OCI-LY7 (cell line): ENCODE results near the gene FSD2. TPM values are rescaled to one million over a fixed set of nuclear protein-coding genes. Genes with fewer than 3 reads are reported as not detected.
A peak's percentile ranks its signal among the peaks of the same experiment; 100 is the strongest.

Experiments
- BruUV-seq: library from RNA; stranded (reverse); fragments of 400-500 nt; replicated peaks from 2 replicates; lab custom pipeline; 2021; lab: Mats Ljungman, UMichigan
- CTCF ChIA-PET: fragments of 300-600 bp; sonication (Branson Sonifier 250); formaldehyde crosslinking; loops from one replicate; lab custom pipeline; 2022; ENCODE audit warnings: antibody characterized with exemption; ENCODE audit not compliant: unreplicated experiment; lab: Charles Lee
- POLR2A ChIA-PET: fragments of 300-600 bp; sonication (Branson Sonifier 250); formaldehyde crosslinking; loops from one replicate; lab custom pipeline; 2022; ENCODE audit warnings: antibody characterized with exemption; lab: Charles Lee
- DNase-seq: peaks from one replicate; pipeline ENCODE4 v3.0.0-alpha.2; 2015; ENCODE audit warnings: low spot score
- H2AFZ ChIP-seq: fragments of 200-600 bp; sonication (generic), shearing (Covaris generic); 2 replicates; pipeline ENCODE4 v1.6.1; 2014; ENCODE audit warnings: mild to moderate bottlenecking, antibody characterized with exemption, low read length, moderate library complexity
- H3K27ac ChIP-seq: fragments of 200-600 bp; sonication (generic); 2 replicates; pipeline ENCODE4 v1.5.1; 2014; ENCODE audit warnings: mixed run types, low read depth, mild to moderate bottlenecking, moderate library complexity, low read length, inconsistent platforms; ENCODE audit not compliant: poor library complexity, severe bottlenecking
- H3K36me3 ChIP-seq: fragments of 200-600 bp; sonication (generic); 2 replicates; pipeline ENCODE4 v1.6.1; 2014; ENCODE audit warnings: mild to moderate bottlenecking, antibody characterized with exemption, low read length, moderate library complexity, mixed read lengths; ENCODE audit not compliant: insufficient read depth
- H3K4me1 ChIP-seq: fragments of 200-600 bp; sonication (generic); 2 replicates; pipeline ENCODE4 v1.5.1; 2014; ENCODE audit warnings: mild to moderate bottlenecking, low read length; ENCODE audit not compliant: insufficient read depth, poor library complexity, severe bottlenecking
- H3K4me2 ChIP-seq: fragments of 200-600 bp; sonication (generic); 2 replicates; pipeline ENCODE4 v1.6.1; 2014; ENCODE audit warnings: mild to moderate bottlenecking, low read length
- H3K4me3 ChIP-seq: fragments of 200-600 bp; sonication (generic); 2 replicates; pipeline ENCODE4 v1.5.1; 2014; ENCODE audit warnings: mild to moderate bottlenecking, low read depth, low read length; ENCODE audit not compliant: poor library complexity, severe bottlenecking
- H3K79me2 ChIP-seq: fragments of 200-600 bp; sonication (generic); 2 replicates; pipeline ENCODE4 v1.6.1; 2016; ENCODE audit warnings: low read depth, mild to moderate bottlenecking, low read length, moderate library complexity, mixed read lengths; ENCODE audit not compliant: insufficient read depth
- H3K9me2 ChIP-seq: fragments of 200-600 bp; sonication (generic); 2 replicates; pipeline ENCODE4 v1.6.1; 2016; ENCODE audit warnings: mild to moderate bottlenecking, low read length, mixed read lengths; ENCODE audit not compliant: insufficient read depth
- H3K9me3 ChIP-seq: fragments of 200-600 bp; sonication (generic); 2 replicates; pipeline ENCODE4 v1.6.1; 2014; ENCODE audit warnings: mild to moderate bottlenecking, mixed run types, low read length, mixed read lengths
- H4K20me1 ChIP-seq: fragments of 200-600 bp; sonication (generic); 2 replicates; pipeline ENCODE4 v1.6.1; 2014; ENCODE audit warnings: mild to moderate bottlenecking, antibody characterized with exemption, low read length, moderate library complexity, mixed read lengths; ENCODE audit not compliant: insufficient read depth
- CTCF ChIP-seq: fragments of 200-600 bp; sonication (generic); conservative IDR thresholded peaks from 2 replicates; pipeline ENCODE4 v1.5.1; 2014; ENCODE audit warnings: mild to moderate bottlenecking, antibody characterized with exemption, low read length, moderate library complexity, mixed read lengths
- EZH2phosphoT487 ChIP-seq: fragments of 200-600 bp; sonication (generic); IDR thresholded peaks from 2 replicates; pipeline ENCODE4 v1.6.1; 2018; ENCODE audit warnings: low read depth, borderline replicate concordance, mild to moderate bottlenecking, mixed run types, antibody characterized with exemption, low read length, moderate library complexity, mixed read lengths
- intact Hi-C: fragments of 100-400 bp; cut with micrococcal nuclease; formaldehyde crosslinking; loops from one replicate; pipeline ENCODE4 v1.10.0; 2022; ENCODE audit not compliant: unreplicated experiment
- total RNA-seq, 2 experiments: library from RNA; depleted of rRNA in 1 of 2; stranded (reverse); fragments of >200 nt in 1 of 2; shearing (Covaris generic) in 1 of 2; gene quantifications; 2 replicates each; pipeline ENCODE4 v1.2.3, GENCODE V29; 2014 to 2022

The FSD2 gene
- total RNA-seq, 2 experiments from 2014 or later: 0.32 to 0.92 TPM

- Histone ChIP-seq H3K36me3 (peaks cover 40% of the 10 kb centered on the region), H3K27ac (no peak overlapping the region), H4K20me1 (no peaks in the 10 kb centered on the region), H3K9me2 (no peaks in the 10 kb centered on the region), H2AFZ (no peak overlapping the region), H3K9me3 (no peaks in the 10 kb centered on the region), H3K4me2 (no peak overlapping the region), H3K4me1 (no peaks in the 10 kb centered on the region), H3K79me2 (no peaks in the 10 kb centered on the region), H3K4me3 (no peak overlapping the region)
- POLR2A ChIA-PET: interaction anchor here (0.6 to 1.0 kb wide), 2 partner anchors 9 to 174 kb away, joined by 3 read pairs; no protein-coding TSS in a partner anchor
- no peak for DNase-seq
- TF ChIP-seq CTCF (no peak), EZH2phosphoT487 (no peak)
- no TSS peak for BruUV-seq
- intact Hi-C loops: no loop called here
- CTCF ChIA-PET: no interaction called here
Measured at GRCh38 chr15:82764117-82764490, 41.8 kb downstream of the FSD2 start.

DNA sequence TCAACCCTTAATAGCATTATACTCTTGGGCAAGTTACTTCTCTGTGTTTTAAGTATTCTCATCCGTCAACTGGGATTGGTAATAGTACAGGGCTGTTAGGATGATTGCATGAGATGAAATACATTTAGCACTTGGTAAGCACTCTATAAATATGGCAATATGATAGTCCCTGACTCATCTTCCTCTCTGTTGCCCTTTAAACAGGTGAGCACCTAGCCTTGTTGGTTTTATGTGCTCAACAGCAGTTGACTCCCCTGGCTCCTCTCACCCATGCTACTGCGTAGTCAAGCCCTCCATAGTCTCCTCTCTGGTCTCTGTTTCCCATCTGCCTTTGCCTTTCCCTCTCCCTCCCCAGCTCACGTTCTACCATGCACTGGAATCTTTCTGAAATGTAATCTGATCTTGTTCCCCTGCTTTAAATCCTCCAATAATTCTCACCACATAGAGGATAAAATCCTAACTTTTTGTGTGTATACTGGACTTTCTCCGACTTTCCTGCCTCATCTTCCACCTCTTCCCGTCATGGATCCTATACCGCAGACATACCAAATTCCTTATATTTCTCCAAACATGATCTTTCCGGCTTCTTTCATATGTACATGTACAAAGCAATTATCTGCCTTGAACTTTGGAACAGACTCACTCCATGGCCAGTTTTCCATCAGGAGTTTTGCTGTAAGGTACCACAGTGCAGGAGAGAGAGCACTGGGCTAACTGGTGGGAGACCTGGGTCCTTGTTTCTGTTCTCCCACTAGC is 42.3 kb downstream of the FSD2 start:
- H3K9me2 ChIP-seq: no peaks in the 10 kb centered on the region
- no peak for TF ChIP-seq EZH2phosphoT487
- no peak for TF ChIP-seq CTCF
- BruUV-seq: no TSS peak
- H3K79me2 ChIP-seq: no peaks in the 10 kb centered on the region
- intact Hi-C loops: no loop called here
- no peaks in the 10 kb centered on the region for H4K20me1 ChIP-seq
- no peaks in the 10 kb centered on the region for H3K9me3 ChIP-seq
- no peak overlapping the region for H2AFZ ChIP-seq
- POLR2A ChIA-PET: interaction anchor here (0.6 to 1.0 kb wide), 3 partner anchors 8 to 247 kb away, joined by 3 read pairs; no protein-coding TSS in a partner anchor
- H3K4me3 ChIP-seq: no peak overlapping the region
- H3K4me1 ChIP-seq: no peaks in the 10 kb centered on the region
- H3K27ac ChIP-seq: no peak overlapping the region
- DNase-seq: no peak
- H3K36me3 ChIP-seq: peaks cover 45% of the 10 kb centered on the region
- no peak overlapping the region for H3K4me2 ChIP-seq
- CTCF ChIA-PET: no interaction called here

DNA sequence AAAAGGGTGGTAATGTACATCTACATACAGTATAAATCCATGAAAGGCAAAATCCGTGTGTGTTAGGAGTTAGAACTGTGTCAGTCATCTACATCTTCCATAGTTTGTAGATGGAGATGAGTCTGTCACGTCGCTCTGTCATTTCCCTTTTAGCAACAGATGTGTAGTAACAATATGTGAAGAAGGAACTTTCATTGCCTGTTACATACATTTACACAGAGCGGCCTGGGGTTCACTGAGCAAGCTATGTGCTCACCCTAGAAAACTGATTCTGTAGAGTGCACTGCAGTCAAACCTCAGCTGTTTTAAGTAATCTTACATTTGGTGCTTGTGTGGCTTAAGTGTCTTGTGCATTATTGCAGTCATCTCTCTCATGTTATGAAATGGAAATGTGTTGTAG is 54.6 kb downstream of the FSD2 start:
- Histone ChIP-seq H3K4me3 (peak overlapping the region; percentile 90), H3K4me1 (peaks cover 36% of the 10 kb centered on the region), H4K20me1 (peaks cover 37% of the 10 kb centered on the region), H3K4me2 (peak overlapping the region; percentile 80), H3K36me3 (peaks cover 53% of the 10 kb centered on the region), H3K9me2 (no peaks in the 10 kb centered on the region), H2AFZ (peak overlapping the region; percentile 73; the same call in 1 of the 2 replicates), H3K27ac (peak overlapping the region; percentile 75), H3K79me2 (peaks cover 62% of the 10 kb centered on the region), H3K9me3 (no peaks in the 10 kb centered on the region)
- CTCF ChIA-PET: interaction anchor here (1.3 kb wide), 1 partner anchor 46 kb away, joined by 5 read pairs; no protein-coding TSS in a partner anchor
- BruUV-seq: no TSS peak
- TF ChIP-seq CTCF (no peak), EZH2phosphoT487 (no peak)
- DNase-seq: peak; percentile 6
- POLR2A ChIA-PET: interaction anchor here (0.6 to 3.0 kb wide), 10 partner anchors 15 to 1359 kb away, joined by 3 to 26 read pairs (median 5); partner anchors contain the start of gene RPS17
- intact Hi-C loops: loop anchor here (5.0 kb wide), 3 partner anchors 81 to 456 kb away; partner anchors contain the start of genes HDGFL3 and RPS17
